Astrocyte (in vitro differentiated cells and primary cell): ENCODE results near the gene RRAS.

ENCODE experiments used
- CTCF ChIP-seq: IDR thresholded peaks from 2 replicates; pipeline ENCODE4 v1.5.1; 2011; ENCODE audit warnings: low read depth, mild to moderate bottlenecking, inconsistent platforms, low read length, moderate library complexity; ENCODE audit not compliant: insufficient read depth
- EZH2 ChIP-seq: IDR thresholded peaks from 2 replicates; pipeline ENCODE4 v1.6.1; 2012; ENCODE audit warnings: mild to moderate bottlenecking, low read length, inconsistent platforms; ENCODE audit not compliant: insufficient read depth

GRCh38 chr19:49641688-49642491, 1.9 kb upstream of the RRAS start, which contains the start of gene SCAF1:
- no peak for TF ChIP-seq CTCF
- TF ChIP-seq EZH2, result no peak
